H54 (cell line): ENCODE results near the gene MUC20.
"Not testable (repeated sequence)": the region's sequence is repeated elsewhere in the genome, so short reads cannot be mapped to it uniquely, and the experiment has no call there.

Experiments
- DNase-seq: peaks from one replicate; pipeline ENCODE4 v3.0.0; 2011; ENCODE audit warnings: low spot score, mixed read lengths; ENCODE audit not compliant: insufficient read length
- FAIRE-seq: peaks from 3 replicates; lab custom pipeline; 2011; peaks lifted over from hg19 to GRCh38; lab: Jason Lieb, UNC
- POLR2A ChIP-seq: IDR thresholded peaks from 2 replicates; pipeline ENCODE4 v1.6.1; 2011; ENCODE audit warnings: low read depth, mild to moderate bottlenecking, low read length

Gene MUC20

DNA sequence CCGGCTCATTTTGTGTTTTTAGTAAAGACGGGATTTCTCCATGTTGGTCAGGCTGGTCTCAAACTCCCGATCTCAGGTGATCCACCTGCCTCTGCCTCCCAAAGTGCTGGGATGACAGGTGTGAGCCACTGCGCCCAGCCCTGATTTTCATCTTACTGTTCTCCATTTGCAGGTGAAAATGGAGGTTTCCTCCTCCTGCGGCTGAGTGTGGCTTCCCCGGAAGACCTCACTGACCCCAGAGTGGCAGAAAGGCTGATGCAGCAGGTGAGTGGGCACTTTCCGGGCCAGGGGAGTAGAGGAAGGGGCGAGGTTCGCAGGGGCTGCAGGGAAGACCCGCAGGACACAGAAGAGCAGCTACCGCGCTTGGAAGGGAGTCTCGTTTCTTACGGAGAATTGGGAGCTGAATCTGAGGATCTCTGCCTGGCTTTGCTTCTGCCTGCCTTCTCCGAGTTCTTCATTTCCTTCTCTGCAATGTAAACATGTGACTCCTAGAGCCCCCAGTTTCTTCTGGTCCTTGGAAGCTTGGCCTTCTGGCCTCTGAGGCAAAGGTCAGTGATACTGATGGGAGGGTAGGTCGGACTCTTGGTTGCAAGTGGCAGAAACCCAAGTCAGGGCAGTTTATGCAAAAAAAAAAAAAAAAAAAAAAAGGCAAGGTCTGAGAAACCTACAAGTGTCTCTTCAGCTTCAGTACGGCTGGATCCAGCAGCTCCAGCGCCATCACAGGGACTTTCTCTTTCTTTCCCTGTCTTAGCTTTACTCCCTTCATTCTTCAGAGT is 8.9 kb downstream of the MUC20 start:
- no peak for TF ChIP-seq POLR2A
- FAIRE-seq (no peak), DNase-seq (no peak)

DNA sequence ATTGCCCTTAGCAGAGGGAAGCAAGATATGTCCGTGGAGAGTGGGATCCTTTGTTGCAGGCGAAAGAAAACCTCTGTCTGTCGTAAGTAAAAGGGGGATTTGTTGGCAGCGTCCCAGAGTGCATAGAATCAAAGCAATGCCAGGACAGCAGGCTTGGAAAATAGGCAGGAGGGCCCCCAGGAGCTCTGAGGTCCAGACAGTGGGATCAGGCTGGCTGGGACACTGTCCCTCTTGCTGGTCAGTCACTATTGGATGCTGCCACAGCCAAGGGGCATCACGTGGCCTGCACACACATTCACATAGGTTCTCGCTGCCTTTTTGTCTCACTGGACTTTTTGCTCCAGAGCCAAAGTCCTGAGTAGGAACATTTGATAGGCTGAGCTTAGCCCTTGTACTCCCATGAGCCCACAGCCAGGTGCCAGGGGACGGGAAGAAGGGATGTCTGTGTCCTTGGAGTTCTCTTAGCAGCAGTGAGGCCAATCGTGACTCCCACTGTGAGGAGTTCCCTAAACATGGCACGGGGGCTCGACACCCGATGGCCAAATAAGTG is 10.7 kb downstream of the MUC20 start:
- no peak for DNase-seq
- FAIRE-seq, result no peak
- no peak for TF ChIP-seq POLR2A

DNA sequence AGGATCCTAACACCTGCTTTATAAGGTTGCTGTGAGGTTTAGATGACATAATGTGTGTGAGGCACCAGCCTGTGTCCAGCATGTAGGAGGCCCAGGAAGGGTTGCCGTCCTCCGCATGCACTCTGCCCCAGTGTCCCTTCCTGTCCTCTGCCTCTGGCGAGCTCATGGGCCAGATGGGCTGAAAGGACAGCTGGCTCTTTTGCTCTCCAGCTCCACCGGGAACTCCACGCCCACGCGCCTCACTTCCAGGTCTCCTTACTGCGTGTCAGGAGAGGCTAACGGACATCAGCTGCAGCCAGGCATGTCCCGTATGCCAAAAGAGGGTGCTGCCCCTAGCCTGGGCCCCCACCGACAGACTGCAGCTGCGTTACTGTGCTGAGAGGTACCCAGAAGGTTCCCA is 12.2 kb downstream of the MUC20 start:
- TF ChIP-seq POLR2A, result no peak
- DNase-seq (no peak), FAIRE-seq (no peak)

DNA sequence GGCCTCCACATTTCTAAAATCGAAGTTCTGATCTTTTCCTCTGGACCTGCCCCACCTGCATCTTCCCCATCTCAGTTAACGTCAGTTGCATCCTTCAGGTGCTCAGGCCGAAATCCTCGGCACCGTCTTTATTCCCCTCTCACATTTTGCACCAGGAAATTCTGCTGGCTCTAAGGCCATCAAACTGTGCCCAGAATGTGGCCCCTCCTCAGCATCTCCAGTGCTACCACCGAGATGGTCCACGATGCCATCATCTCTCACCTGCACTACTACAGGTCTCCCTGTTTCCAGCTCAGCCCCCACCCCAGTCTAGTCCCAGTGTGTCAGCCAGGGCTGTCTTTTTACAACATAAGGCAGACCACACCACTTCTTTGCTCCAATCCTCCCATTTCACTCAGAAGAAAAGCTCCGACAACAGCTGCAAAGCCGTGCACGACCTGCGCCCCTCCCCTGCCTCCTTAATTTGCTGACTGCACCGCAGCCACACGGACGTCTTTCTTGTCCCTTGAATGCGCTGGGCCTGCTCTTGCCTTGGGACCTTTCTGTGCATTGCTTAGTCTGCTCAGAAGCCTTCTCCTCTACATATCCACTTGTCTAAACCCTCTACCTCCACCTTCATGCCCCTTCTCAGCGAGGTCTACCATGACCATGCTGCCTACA is 14.4 kb downstream of the MUC20 start:
- DNase-seq (no peak), FAIRE-seq (no peak)
- TF ChIP-seq POLR2A, result no peak

DNA sequence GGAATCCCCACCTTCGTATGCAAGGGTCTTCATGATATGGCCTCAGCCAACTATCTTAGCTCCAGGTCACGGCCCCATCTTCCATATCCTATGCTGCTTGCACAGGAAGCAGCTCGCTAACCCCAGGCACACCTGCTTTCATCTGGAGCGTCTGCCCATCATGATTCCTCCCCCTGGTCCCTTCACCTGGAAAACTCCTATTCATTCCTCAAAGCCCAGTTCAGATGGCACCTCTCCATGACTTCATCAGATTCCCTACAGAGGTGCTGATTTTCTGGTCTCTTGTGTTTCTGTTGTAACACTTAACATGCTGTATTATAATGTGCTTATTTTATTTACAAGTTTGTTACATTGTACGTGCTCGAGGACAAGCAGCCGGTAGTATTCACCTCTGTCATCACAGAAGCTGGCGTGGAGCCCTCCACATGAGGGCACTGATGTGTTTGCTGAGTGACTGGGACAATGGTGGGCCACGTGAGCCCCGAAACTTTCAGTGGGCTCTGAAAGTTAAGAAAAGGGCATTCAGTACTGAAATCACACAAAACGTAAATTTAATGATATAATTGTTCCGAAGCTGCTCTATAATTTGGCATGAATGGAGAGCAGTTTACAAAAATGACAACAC is 16.2 kb downstream of the MUC20 start:
- FAIRE-seq (no peak), DNase-seq (no peak)
- TF ChIP-seq POLR2A, result no peak

DNA sequence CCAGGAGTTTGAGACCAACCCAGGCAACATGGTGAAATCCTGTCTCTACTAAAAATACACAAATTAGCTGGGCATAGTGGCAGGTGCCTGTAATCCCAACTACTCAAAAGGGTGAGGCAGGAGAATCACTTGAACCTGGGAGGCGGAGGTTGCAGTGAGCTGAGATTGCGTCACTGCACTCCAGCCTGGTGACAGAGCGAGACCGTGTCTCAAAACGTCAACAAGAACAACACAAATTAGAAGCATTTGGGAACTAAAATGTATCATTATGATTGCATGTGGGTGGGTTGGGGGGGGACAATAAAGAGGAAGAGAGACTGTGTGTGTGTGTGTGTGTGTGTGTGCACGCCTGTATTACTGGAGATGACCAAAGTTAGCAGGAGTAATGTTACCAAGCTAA is 17.0 kb downstream of the MUC20 start:
- FAIRE-seq, DNase-seq: not testable (repeated sequence)

DNA sequence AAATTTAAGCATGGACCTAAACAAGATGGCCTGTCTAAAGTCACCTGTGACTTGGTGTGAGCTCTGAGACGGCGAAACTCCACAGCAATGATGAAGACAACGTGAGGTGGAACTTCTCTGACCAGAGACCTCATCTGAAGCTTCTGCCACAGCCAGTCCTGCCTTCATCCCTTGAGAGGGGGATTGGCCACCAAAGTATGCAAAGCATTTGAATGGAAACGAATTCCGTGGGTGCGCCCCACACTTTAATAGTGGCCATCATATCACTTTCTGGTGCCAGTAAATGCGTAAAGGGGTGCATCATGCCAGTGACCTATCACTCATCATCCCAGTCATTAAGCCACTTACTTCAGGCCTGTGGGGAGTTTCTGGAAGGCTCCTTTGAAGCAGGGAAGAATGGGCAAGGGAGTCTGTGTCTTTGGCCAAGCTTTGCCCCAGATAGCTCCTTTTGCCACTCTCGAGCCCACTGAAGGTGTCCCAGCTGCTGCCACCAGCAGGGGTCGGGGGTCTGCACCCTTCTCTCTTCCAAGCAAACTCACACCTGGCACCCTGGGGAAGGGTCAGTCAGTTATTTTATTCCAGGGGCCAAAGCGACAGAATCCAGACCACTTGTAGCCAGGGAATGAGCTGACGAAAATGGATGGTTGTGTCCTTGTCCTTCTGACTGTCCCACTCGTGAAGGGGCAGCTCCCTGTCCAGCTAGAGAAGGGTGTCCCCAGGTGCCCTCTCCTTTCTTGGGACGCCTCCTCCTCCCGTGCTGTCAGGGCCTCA is 17.7 kb downstream of the MUC20 start:
- no peak for FAIRE-seq
- TF ChIP-seq POLR2A, result no peak
- no peak for DNase-seq

DNA sequence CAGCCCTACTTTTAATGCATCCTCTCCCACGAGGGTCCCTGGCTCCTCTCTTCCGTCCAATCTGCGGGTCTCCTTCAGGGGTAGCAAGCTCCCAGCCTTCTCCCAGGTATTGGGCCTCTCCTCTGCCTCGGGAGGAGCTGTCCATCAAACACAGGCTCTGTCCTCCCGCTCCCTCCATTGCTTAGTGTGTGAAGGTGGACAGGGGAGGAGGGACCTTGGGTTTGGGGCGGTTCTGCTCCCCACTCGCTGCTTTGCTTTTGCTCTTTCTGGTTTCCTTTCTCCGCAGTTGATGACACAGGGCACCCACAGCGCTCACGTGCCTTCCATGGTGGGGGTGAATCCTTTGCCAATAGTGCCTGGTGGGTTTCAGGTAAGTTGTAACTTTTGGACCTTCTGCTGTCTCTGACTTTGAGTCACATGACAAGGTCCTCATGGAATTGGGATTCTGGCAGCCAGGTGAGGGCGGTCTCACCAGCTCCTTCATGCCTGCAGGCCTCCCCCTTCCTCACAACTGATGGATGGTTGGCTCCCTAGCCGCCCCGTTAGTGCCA is 18.9 kb downstream of the MUC20 start:
- TF ChIP-seq POLR2A, result no peak
- no peak for DNase-seq
- no peak for FAIRE-seq

DNA sequence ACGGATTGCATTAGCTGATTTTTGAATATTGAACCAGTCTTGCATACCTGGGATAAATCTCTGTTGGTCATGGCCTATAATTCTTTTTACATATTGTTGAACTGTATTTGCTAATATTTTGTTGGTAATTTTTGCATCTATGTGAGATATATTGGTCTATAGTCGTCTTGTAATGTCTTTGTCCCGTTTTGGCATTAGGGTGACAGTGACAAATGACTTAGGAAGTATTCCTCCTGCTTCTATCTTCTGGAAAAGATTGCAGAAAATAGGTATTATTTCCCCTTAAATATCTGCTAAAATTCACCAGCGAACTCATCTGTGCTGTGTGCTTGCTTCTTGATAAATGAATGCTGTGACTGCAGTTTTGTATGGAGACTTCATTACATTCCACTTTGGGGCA is 23.7 kb downstream of the MUC20 start:
- DNase-seq (no peak), FAIRE-seq (no peak)
- TF ChIP-seq POLR2A, result no peak

DNA sequence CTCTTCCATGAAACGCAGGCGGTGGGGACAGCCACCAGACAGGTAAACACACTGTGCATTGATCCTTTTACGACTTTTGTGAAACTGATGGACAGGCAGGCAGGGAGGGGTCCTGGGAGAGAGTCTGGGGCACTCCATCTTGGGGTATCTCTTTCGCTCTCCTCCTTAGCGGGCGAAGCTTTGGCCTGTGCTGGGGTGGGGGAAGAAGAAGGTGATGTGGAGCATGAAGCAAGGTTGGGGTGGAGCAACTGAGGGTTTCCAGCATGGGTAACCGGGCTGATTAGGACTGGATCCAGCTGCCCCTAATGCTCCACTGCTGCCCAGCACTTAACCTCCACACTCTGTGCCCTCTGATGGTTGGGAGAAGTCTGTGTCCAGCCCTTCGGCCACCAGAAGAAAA is 25.6 kb downstream of the MUC20 start:
- DNase-seq, result no peak
- no peak for FAIRE-seq
- TF ChIP-seq POLR2A, result no peak

DNA sequence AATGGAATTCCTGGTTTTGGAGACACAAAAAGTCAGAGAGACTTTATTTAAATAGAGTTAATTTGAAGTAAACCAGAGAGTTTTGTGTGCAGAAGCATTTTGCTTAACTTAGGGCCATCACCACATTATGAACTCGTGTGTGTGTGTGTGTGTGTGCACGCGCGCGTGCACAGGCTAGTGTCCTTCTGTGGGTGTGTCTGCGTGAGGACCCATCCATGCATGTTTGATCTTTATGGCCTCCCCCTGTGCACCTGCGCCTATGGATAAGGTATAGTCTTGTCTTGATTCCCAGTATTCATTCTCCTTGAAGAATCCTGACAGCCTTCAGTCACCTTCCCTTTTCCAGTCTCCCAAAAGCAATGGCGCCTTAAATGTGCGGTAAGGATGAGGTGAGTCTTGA is 26.0 kb downstream of the MUC20 start:
- FAIRE-seq, result no peak
- TF ChIP-seq POLR2A, result no peak

DNA sequence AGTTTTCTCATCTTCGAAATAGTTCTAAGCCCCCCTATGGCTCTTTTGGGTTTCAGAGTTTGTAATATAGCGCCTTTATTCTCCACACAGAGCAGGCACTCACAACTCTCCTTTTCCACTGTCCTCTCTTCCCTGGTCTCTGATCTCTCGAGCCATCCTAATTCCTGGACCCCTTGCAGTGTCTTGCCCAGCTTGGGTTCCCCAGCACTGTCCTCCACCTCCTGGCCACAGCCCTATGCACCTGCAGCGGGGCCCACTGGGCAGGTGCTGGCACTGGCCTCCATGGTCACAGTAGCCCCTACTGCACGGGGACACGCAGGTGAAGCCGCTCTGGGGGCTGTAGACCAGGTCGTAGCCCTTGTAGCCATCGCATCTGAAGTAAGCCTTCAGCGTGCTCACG is 27.9 kb downstream of the MUC20 start:
- no peak for TF ChIP-seq POLR2A

More for the DNA sequence above, 26.0 kb downstream of the MUC20 start:
- no peak for DNase-seq

DNA sequence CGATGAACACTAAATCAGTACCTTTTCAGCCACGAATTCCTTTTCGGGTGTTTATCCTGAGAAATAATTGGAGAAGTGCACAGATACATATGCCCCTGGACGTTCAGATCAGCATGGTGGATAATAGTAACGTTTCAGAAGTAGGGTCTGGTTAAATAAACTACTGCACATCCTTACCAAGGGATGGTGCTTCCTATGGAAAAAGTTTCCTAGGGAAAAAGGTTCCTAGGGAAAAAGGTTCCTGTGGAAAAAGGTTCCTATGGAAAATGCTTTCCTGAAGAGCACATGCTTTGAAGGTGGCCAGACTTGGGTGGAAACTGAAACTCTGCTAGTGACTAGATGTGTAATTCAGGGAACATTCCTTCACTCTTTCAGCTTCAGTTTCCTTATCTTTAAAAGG is 28.3 kb downstream of the MUC20 start:
- peak; percentile 45 for FAIRE-seq

More for the DNA sequence above, 27.9 kb downstream of the MUC20 start:
- FAIRE-seq (no peak), DNase-seq (no peak)

More for the DNA sequence above, 28.3 kb downstream of the MUC20 start:
- not testable (repeated sequence) for DNase-seq
